Astrocyte of the spinal cord (primary cell): Measurements from ENCODE around the gene DAZL.

Experiments
- DNase-seq: peaks from one replicate; pipeline ENCODE4 v3.0.0; 2011; ENCODE audit warnings: low read depth, low spot score
- H3K4me3 ChIP-seq: 2 replicates; pipeline ENCODE4 v1.5.1; 2011; ENCODE audit warnings: low read depth, mild to moderate bottlenecking, low read length, moderate library complexity
- CTCF ChIP-seq: IDR thresholded peaks from 2 replicates; pipeline ENCODE4 v1.5.1; 2012; ENCODE audit warnings: low read depth, mild to moderate bottlenecking, low read length, inconsistent platforms
- in situ Hi-C: cut with HindIII; loops from 2 replicates; pipeline ENCODE4 v1.10.0; 2017; ENCODE audit warnings: low sequenced_read_pairs

Gene DAZL

GRCh38 chr3:16559653-16560365 is 45.4 kb downstream of the DAZL start:
- in situ Hi-C loops, result no loop called here
- TF ChIP-seq CTCF, result no peak
- no peak for DNase-seq
- H3K4me3 ChIP-seq, result no peak overlapping the region

GRCh38 chr3:16554126-16554525 is 51.1 kb downstream of the DAZL start:
- TF ChIP-seq CTCF, result no peak

GRCh38 chr3:16552757-16553156 is 52.5 kb downstream of the DAZL start:
- H3K4me3 ChIP-seq, result no peak overlapping the region
- in situ Hi-C loops, result no loop called here
- no peak for TF ChIP-seq CTCF
- no peak for DNase-seq

More at GRCh38 chr3:16554126-16554525, 51.1 kb downstream of the DAZL start:
- in situ Hi-C loops, result no loop called here
- no peak for DNase-seq
- H3K4me3 ChIP-seq, result no peak overlapping the region

GRCh38 chr3:16551342-16551976 is 53.8 kb downstream of the DAZL start:
- no peak for TF ChIP-seq CTCF
- no peak overlapping the region for H3K4me3 ChIP-seq
- in situ Hi-C loops, result no loop called here
- no peak for DNase-seq

GRCh38 chr3:16550676-16551341 is 54.4 kb downstream of the DAZL start:
- TF ChIP-seq CTCF, result peak; percentile 79
- H3K4me3 ChIP-seq, result peak overlapping the region; percentile 9
- DNase-seq, result peak; percentile 87
- in situ Hi-C loops, result no loop called here

GRCh38 chr3:16550305-16550675 is 54.9 kb downstream of the DAZL start:
- H3K4me3 ChIP-seq, result peak overlapping the region; percentile 9
- in situ Hi-C loops, result no loop called here
- DNase-seq, result no peak
- TF ChIP-seq CTCF, result no peak
